Measurements from ENCODE around the gene OGFOD2.

- no peak for TF ChIP-seq CTCF (IDR thresholded peaks at IDR 0.05)
- TF ChIP-seq POLR2A (IDR thresholded peaks at IDR 0.05): no peak
- no peak for TF ChIP-seq POLR2AphosphoS5 (IDR thresholded peaks at IDR 0.05)
Observed at GRCh38 chr12:122994140-122994675, 19.2 kb downstream of the OGFOD2 start.
